Mucosa of rectum (tissue), 2 donors: ENCODE measurements around the gene LOXL3.
A peak's percentile ranks its signal among the peaks of the same experiment; 100 is the strongest.

Source experiments
- H3K27ac ChIP-seq, 2 donors: one replicate each; pipeline ENCODE4 v1.7.0; 2013; ENCODE audit warnings: inconsistent platforms in 2 of 2, low read depth in 2 of 2, low read length in 2 of 2
- H3K27me3 ChIP-seq, 2 donors: one replicate each; pipeline ENCODE4 v1.7.0; 2013; ENCODE audit warnings: low read length in 2 of 2; ENCODE audit not compliant: control insufficient read depth in 2 of 2, insufficient read depth in 2 of 2
- H3K36me3 ChIP-seq, 2 donors: one replicate each; pipeline ENCODE4 v1.7.0; 2013; ENCODE audit warnings: low read length in 2 of 2; ENCODE audit not compliant: control insufficient read depth in 2 of 2, insufficient read depth in 2 of 2
- H3K4me1 ChIP-seq, 2 donors: one replicate each; pipeline ENCODE4 v1.7.0; 2013; ENCODE audit warnings: low read length in 2 of 2, mild to moderate bottlenecking in 1 of 2; ENCODE audit not compliant: control insufficient read depth in 2 of 2, insufficient read depth in 2 of 2
- H3K4me3 ChIP-seq, 2 donors: one replicate each; pipeline ENCODE4 v1.7.0; 2013; ENCODE audit warnings: low read length in 2 of 2
- H3K9ac ChIP-seq, 2 donors: one replicate each; pipeline ENCODE4 v1.7.0; 2013; ENCODE audit warnings: low read length in 2 of 2, low read depth in 1 of 2, mild to moderate bottlenecking in 1 of 2
- H3K9me3 ChIP-seq, 2 donors: one replicate each; pipeline ENCODE4 v1.7.0; 2013; ENCODE audit warnings: low read length in 2 of 2; ENCODE audit not compliant: control insufficient read depth in 2 of 2
- donor health status: healthy.
- donor health status: Normal muscosa, but diverticular disease.

LOXL3 gene

GRCh38 chr2:74515271-74515980 lies 38.3 kb downstream of the LOXL3 start:
- peak overlapping the region in 1 of 2 donors; percentile 7 for H3K4me3 ChIP-seq
- peaks cover 0 to 2% of the 10 kb centered on the region in 2 donors for H3K36me3 ChIP-seq
- no peak overlapping the region for H3K27ac ChIP-seq
- peaks cover 52 to 57% of the 10 kb centered on the region in 2 donors for H3K27me3 ChIP-seq
- no peaks in the 10 kb centered on the region for H3K9me3 ChIP-seq
- no peak overlapping the region for H3K9ac ChIP-seq
- H3K4me1 ChIP-seq = peaks cover 6 to 8% of the 10 kb centered on the region in 2 donors

- Histone ChIP-seq H3K27ac (no peak within 1 kb of the TSS), H3K4me3 (no peak within 1 kb of the TSS), H3K27me3 (peaks cover 58 to 62% of the 10 kb centered on the region in 2 donors)
Measured at GRCh38 chr2:74514368-74515270, 39.1 kb downstream of the LOXL3 start, which contains the start of gene TLX2. Gene TLX2, plus strand, starts transcription at chr2:74514450. Its CDS starts 357 bp downstream, at chr2:74514807.

GRCh38 chr2:74513605-74514367 lies 40.0 kb downstream of the LOXL3 start:
- Histone ChIP-seq H3K36me3 (no peaks in the 10 kb centered on the region), H3K9ac (no peak overlapping the region), H3K27ac (no peak overlapping the region), H3K9me3 (no peaks in the 10 kb centered on the region), H3K27me3 (peaks cover 56 to 59% of the 10 kb centered on the region in 2 donors), H3K4me1 (peaks cover 6 to 8% of the 10 kb centered on the region in 2 donors), H3K4me3 (no peak overlapping the region)

More at GRCh38 chr2:74514368-74515270, 39.1 kb downstream of the LOXL3 start, which contains the start of gene TLX2:
- Histone ChIP-seq H3K4me1 (peaks cover 6 to 8% of the 10 kb centered on the region in 2 donors), H3K9ac (no peak within 1 kb of the TSS), H3K36me3 (peaks cover 0 to 2% of the 10 kb centered on the region in 2 donors), H3K9me3 (no peaks in the 10 kb centered on the region)

GRCh38 chr2:74512744-74513604 lies 40.8 kb downstream of the LOXL3 start:
- Histone ChIP-seq H3K27me3 (peaks cover 49 to 59% of the 10 kb centered on the region in 2 donors), H3K9ac (no peak overlapping the region)

GRCh38 chr2:74511104-74511989 lies 42.4 kb downstream of the LOXL3 start:
- no peaks in the 10 kb centered on the region for H3K36me3 ChIP-seq
- H3K27ac ChIP-seq = no peak overlapping the region
- H3K4me3 ChIP-seq = no peak overlapping the region
- no peak overlapping the region for H3K9ac ChIP-seq
- peaks cover 41 to 51% of the 10 kb centered on the region in 2 donors for H3K27me3 ChIP-seq
- H3K4me1 ChIP-seq = peaks cover 12 to 20% of the 10 kb centered on the region in 2 donors
- H3K9me3 ChIP-seq = no peaks in the 10 kb centered on the region

More at GRCh38 chr2:74512744-74513604, 40.8 kb downstream of the LOXL3 start:
- no peak overlapping the region for H3K4me3 ChIP-seq
- no peak overlapping the region for H3K27ac ChIP-seq
- H3K4me1 ChIP-seq = peaks cover 6 to 13% of the 10 kb centered on the region in 2 donors
- no peaks in the 10 kb centered on the region for H3K9me3 ChIP-seq
- H3K36me3 ChIP-seq = no peaks in the 10 kb centered on the region

GRCh38 chr2:74510272-74510671 lies 43.5 kb downstream of the LOXL3 start:
- H3K27ac ChIP-seq = no peak overlapping the region
- H3K4me1 ChIP-seq = peaks cover 13 to 28% of the 10 kb centered on the region in 2 donors
- peaks cover 37 to 46% of the 10 kb centered on the region in 2 donors for H3K27me3 ChIP-seq
- H3K9ac ChIP-seq = no peak overlapping the region
- H3K36me3 ChIP-seq = peaks cover 7 to 9% of the 10 kb centered on the region in 2 donors
- H3K9me3 ChIP-seq = no peaks in the 10 kb centered on the region
- no peak overlapping the region for H3K4me3 ChIP-seq

GRCh38 chr2:74507926-74508520 lies 45.7 kb downstream of the LOXL3 start:
- Histone ChIP-seq H3K4me3 (peak overlapping the region; percentile 97 to 100), H3K27me3 (peaks cover 22 to 29% of the 10 kb centered on the region in 2 donors), H3K27ac (peak overlapping the region; percentile 100), H3K36me3 (peaks cover 7 to 12% of the 10 kb centered on the region in 2 donors), H3K4me1 (peaks cover 24 to 36% of the 10 kb centered on the region in 2 donors), H3K9me3 (no peaks in the 10 kb centered on the region), H3K9ac (peak overlapping the region; percentile 99 to 100)

GRCh38 chr2:74507145-74507925 lies 46.4 kb downstream of the LOXL3 start, which contains the start of gene PCGF1:
Gene PCGF1, minus strand, starts transcription at chr2:74507695. Its CDS starts 27 bp downstream, at chr2:74507668.
- H3K36me3 ChIP-seq = peaks cover 7 to 12% of the 10 kb centered on the region in 2 donors
- H3K27me3 ChIP-seq = peaks cover 22 to 23% of the 10 kb centered on the region in 2 donors
- H3K9me3 ChIP-seq = no peaks in the 10 kb centered on the region
- H3K4me3 ChIP-seq = peak within 1 kb of the TSS; percentile 97 to 100
- H3K9ac ChIP-seq = peak within 1 kb of the TSS; percentile 99 to 100
- H3K27ac ChIP-seq = peak within 1 kb of the TSS; percentile 100
- H3K4me1 ChIP-seq = peaks cover 24 to 36% of the 10 kb centered on the region in 2 donors
